SU-DHL-6 (cell line): ENCODE measurements around the gene VWA8.

Experiments used
- H2AFZ ChIP-seq: fragments of 200-600 bp; sonication (generic); 2 replicates; pipeline ENCODE4 v1.6.1; 2014; ENCODE audit warnings: low read depth, mild to moderate bottlenecking, moderate library complexity, mixed read lengths, antibody characterized with exemption, low read length; ENCODE audit not compliant: severe bottlenecking
- H3F3A ChIP-seq: fragments of 200-600 bp; shearing (Covaris generic); 2 replicates; pipeline ENCODE4 v1.6.0; 2016; ENCODE audit warnings: antibody characterized with exemption, mild to moderate bottlenecking; ENCODE audit not compliant: insufficient read depth
- H3K27ac ChIP-seq: fragments of 200-600 bp; sonication (generic); 2 replicates; pipeline ENCODE4 v1.5.1; 2016; ENCODE audit warnings: low read depth, mild to moderate bottlenecking, low read length, moderate library complexity, mixed read lengths
- H3K27me3 ChIP-seq: fragments of 200-600 bp; sonication (generic), shearing (Covaris generic); 2 replicates; pipeline ENCODE4 v1.6.0; 2014; ENCODE audit warnings: mild to moderate bottlenecking, low read length
- H3K36me3 ChIP-seq: fragments of 200-600 bp; sonication (generic); 2 replicates; pipeline ENCODE4 v1.6.1; 2014; ENCODE audit warnings: mild to moderate bottlenecking, low read length, mixed read lengths
- H3K4me2 ChIP-seq: fragments of 300-600, 200-600 bp; shearing (Covaris generic), sonication (generic); 2 replicates; pipeline ENCODE4 v1.6.0; 2014; ENCODE audit warnings: low read length, low read depth, mild to moderate bottlenecking; ENCODE audit not compliant: poor library complexity, severe bottlenecking
- H3K4me3 ChIP-seq: fragments of 200-600 bp; sonication (generic); 2 replicates; pipeline ENCODE4 v1.5.1; 2014; ENCODE audit warnings: antibody characterized with exemption, low read length, mild to moderate bottlenecking, mixed read lengths; ENCODE audit not compliant: insufficient read depth, poor library complexity, severe bottlenecking
- H3K79me2 ChIP-seq: fragments of 200-600 bp; sonication (generic); 2 replicates; pipeline ENCODE4 v1.6.1; 2014; ENCODE audit warnings: mild to moderate bottlenecking, low read length, moderate library complexity; ENCODE audit not compliant: insufficient read depth
- H3K9ac ChIP-seq: fragments of 200-600 bp; sonication (generic); 2 replicates; pipeline ENCODE4 v1.7.0; 2014; ENCODE audit warnings: mild to moderate bottlenecking, low read length
- H3K9me2 ChIP-seq: fragments of 200-600 bp; sonication (generic); replicated peaks from 2 replicates; pipeline ENCODE4 v1.6.1; 2014; ENCODE audit warnings: low read length; ENCODE audit not compliant: insufficient read depth
- H3K9me3 ChIP-seq: fragments of 200-600 bp; sonication (generic); 2 replicates; pipeline ENCODE4 v1.6.1; 2014; ENCODE audit warnings: low read length, mixed read lengths; ENCODE audit not compliant: insufficient read depth
- H4K20me1 ChIP-seq: fragments of 200-600 bp; sonication (generic); 2 replicates; pipeline ENCODE4 v1.6.1; 2014; ENCODE audit warnings: low read depth, mild to moderate bottlenecking, antibody characterized with exemption, low read length, moderate library complexity, mixed read lengths
- EZH2phosphoT487 ChIP-seq: fragments of 200-600 bp; sonication (generic), shearing (Covaris generic); conservative IDR thresholded peaks from 2 replicates; pipeline ENCODE4 v1.6.1; 2018; ENCODE audit warnings: mild to moderate bottlenecking, antibody characterized with exemption, low read length, moderate library complexity, mixed read lengths
- TF ChIP-seq, protein P1 (sequence below): fragments of 200-600 bp; sonication (generic); IDR thresholded peaks from one replicate; pipeline ENCODE4 v1.5.1; 2017; ENCODE audit warnings: antibody characterized with exemption, mild to moderate bottlenecking, low read length, moderate library complexity; ENCODE audit not compliant: insufficient read depth, poor library complexity, severe bottlenecking

The VWA8 gene

DNA sequence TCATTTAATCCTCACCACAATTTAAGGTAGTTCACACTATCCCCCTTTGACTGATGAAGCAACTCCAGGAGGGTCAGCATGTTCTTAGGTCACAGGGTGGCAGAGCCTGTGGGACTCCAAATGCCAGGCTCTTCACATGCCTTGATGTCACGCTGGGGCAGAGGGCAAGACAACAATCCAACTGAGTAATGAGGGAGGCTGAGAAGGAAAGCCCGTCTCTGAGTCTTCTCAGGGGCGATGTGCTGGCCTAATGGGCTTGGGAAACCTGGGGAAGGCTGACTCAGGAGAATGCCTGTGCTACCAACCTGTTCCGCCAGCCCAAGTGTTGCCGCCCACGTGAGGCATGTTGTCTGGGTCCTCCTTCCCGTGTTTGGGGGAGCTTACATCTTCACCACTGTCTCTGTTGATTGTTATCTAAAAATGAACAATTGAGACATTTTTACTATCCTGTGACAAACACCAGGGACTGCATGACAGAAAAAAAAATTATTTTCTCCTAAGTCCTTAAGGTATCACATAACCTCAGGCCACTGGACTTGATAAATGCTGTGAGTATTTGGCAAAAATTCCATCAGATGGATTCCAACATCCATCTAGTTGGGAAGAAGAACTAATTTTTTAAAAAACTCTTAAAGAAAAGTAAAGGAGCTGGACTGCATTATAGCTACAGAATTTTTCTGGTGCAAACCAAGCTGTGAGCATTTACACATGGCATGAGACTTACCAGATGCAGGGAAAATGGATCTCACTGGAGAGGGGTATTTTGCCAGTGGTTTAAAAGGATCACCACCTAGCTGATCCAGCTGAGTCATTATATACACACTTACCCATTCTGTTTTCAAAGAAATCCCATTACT, 346.0 kb downstream of the VWA8 start:
- H4K20me1 ChIP-seq: no peaks in the 10 kb centered on the region
- H3K9me2 ChIP-seq: no peaks in the 10 kb centered on the region
- no peak overlapping the region for H3K4me3 ChIP-seq
- H3K4me2 ChIP-seq: no peak overlapping the region
- H2AFZ ChIP-seq: no peak overlapping the region
- no peaks in the 10 kb centered on the region for H3K79me2 ChIP-seq
- TF ChIP-seq, protein P1, sequence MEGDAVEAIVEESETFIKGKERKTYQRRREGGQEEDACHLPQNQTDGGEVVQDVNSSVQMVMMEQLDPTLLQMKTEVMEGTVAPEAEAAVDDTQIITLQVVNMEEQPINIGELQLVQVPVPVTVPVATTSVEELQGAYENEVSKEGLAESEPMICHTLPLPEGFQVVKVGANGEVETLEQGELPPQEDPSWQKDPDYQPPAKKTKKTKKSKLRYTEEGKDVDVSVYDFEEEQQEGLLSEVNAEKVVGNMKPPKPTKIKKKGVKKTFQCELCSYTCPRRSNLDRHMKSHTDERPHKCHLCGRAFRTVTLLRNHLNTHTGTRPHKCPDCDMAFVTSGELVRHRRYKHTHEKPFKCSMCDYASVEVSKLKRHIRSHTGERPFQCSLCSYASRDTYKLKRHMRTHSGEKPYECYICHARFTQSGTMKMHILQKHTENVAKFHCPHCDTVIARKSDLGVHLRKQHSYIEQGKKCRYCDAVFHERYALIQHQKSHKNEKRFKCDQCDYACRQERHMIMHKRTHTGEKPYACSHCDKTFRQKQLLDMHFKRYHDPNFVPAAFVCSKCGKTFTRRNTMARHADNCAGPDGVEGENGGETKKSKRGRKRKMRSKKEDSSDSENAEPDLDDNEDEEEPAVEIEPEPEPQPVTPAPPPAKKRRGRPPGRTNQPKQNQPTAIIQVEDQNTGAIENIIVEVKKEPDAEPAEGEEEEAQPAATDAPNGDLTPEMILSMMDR: no peak
- no peak for TF ChIP-seq EZH2phosphoT487
- H3K9ac ChIP-seq: no peak overlapping the region
- no peaks in the 10 kb centered on the region for H3K36me3 ChIP-seq
- H3K27ac ChIP-seq: no peak overlapping the region
- H3K27me3 ChIP-seq: no peaks in the 10 kb centered on the region
- H3F3A ChIP-seq: no peaks in the 10 kb centered on the region
- H3K9me3 ChIP-seq: no peaks in the 10 kb centered on the region

DNA sequence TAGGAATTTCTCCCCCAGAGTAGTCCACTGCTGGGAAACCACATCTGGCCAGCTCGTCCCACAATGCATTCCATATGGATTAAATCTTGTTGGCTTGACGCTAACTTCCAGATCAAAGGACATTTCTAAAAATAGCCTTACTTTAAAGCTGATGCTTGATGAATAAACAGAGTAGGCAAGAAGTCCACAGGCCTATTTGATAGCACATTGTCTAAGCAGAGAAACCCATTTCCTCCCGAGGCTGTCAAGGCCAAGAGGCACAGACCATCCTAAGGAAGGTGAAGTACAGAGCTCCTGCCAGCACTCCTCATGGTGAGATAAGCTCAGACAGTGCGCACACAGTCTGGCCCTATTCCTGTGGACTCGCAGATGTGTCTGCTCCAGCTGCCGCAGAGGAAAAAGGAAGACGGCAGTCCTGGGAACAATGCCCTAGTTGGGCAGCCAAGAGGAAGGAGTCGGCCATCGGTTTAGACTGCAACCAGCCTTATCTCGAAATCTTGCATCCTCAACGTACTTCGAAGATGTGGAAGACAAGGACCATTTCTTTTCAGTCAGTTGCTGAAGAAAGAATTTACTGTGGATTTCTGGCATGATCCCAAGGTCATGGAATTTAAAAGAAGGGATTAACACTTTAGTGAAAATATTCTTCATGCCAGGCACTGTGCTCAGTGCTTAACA, 346.8 kb downstream of the VWA8 start:
- Histone ChIP-seq H3K4me3 (no peak overlapping the region), H3F3A (no peaks in the 10 kb centered on the region), H2AFZ (no peak overlapping the region), H3K36me3 (no peaks in the 10 kb centered on the region), H3K4me2 (no peak overlapping the region), H3K27me3 (no peaks in the 10 kb centered on the region), H3K9ac (no peak overlapping the region), H3K9me2 (no peaks in the 10 kb centered on the region), H4K20me1 (no peaks in the 10 kb centered on the region), H3K79me2 (no peaks in the 10 kb centered on the region), H3K27ac (no peak overlapping the region), H3K9me3 (no peaks in the 10 kb centered on the region)
- TF ChIP-seq, protein P1: no peak
- no peak for TF ChIP-seq EZH2phosphoT487

DNA sequence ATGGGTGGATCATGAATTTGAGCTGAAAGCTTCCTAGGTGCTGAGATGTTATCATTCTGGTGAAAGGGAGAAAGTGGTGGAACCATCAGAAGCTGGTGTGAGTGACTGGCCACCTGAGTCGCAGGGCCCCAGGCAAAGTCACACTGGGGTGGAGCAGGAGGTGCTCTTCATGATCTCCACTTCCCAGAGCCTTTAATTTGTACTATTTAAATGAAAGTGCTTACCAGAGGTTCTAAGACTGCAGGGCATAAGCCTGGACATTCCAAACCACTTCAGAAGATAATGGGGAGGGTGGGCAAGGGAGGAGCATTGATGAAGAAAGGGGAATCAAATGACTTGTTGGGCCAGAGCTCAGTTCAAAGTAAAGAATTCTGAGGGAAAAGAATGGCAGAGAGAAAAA, 347.4 kb downstream of the VWA8 start:
- H3F3A ChIP-seq: no peaks in the 10 kb centered on the region
- H3K27ac ChIP-seq: no peak overlapping the region
- H3K4me2 ChIP-seq: no peak overlapping the region
- H3K9me2 ChIP-seq: no peaks in the 10 kb centered on the region
- no peak overlapping the region for H3K4me3 ChIP-seq
- H3K36me3 ChIP-seq: no peaks in the 10 kb centered on the region
- H3K9me3 ChIP-seq: no peaks in the 10 kb centered on the region
- H3K79me2 ChIP-seq: no peaks in the 10 kb centered on the region
- TF ChIP-seq EZH2phosphoT487: no peak
- TF ChIP-seq, protein P1: no peak
- no peak overlapping the region for H3K9ac ChIP-seq
- no peak overlapping the region for H2AFZ ChIP-seq
- no peaks in the 10 kb centered on the region for H3K27me3 ChIP-seq
- H4K20me1 ChIP-seq: no peaks in the 10 kb centered on the region
